22Rv1 (cell line): ENCODE measurements around the gene DMRT3.

Experiments used
- CTCF ChIP-seq: fragments of 450-650 bp; IDR thresholded peaks from 2 replicates; pipeline ENCODE4 v1.5.1; 2017; ENCODE audit warnings: mild to moderate bottlenecking
- ZFX ChIP-seq: fragments of 450-650 bp; IDR thresholded peaks from 2 replicates; pipeline ENCODE4 v1.6.1; 2017; ENCODE audit warnings: antibody characterized with exemption, borderline replicate concordance

DNA sequence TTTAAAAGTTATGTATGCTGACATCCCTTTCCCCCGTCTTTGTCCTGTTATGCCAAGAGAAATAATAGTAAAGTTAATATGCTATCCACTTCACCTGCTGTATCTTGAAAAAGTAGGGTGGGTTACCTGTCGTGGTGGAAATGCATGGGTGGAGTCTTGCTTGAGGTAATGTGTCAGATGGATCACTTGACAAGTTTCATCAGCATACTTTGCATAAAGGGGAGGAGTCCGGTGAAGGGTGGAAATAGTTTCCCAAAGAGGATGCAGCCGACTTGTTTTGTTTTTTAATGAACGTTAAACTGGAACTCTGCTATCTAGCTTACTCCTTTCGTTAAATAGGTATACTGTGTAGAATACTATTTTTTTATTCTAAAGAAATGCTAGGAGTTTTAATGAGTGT, 9.0 kb upstream of the DMRT3 start:
- TF ChIP-seq CTCF (no peak), ZFX (no peak)
